GM12892 (cell line): ENCODE measurements around the gene FRS3.
"Not testable (repeated sequence)": the region's sequence is repeated elsewhere in the genome, so short reads cannot be mapped to it uniquely, and the experiment has no call there.

Experiments used
- POLR2A ChIP-seq: IDR thresholded peaks from 2 replicates; pipeline ENCODE4 v1.6.1; 2011; ENCODE audit warnings: low read depth, low read length, control low read depth
- POLR2AphosphoS5 ChIP-seq: IDR thresholded peaks from 2 replicates; pipeline ENCODE4 v1.6.1; 2011; ENCODE audit warnings: low read depth, low read length, control low read depth
- TAF1 ChIP-seq: IDR thresholded peaks from 2 replicates; pipeline ENCODE4 v1.6.1; 2011; ENCODE audit warnings: low read depth, mild to moderate bottlenecking, control low read depth, low read length, borderline replicate concordance

- TF ChIP-seq POLR2A, TAF1, POLR2AphosphoS5: not testable (repeated sequence)
These were observed 32.2 kb upstream of the FRS3 start for GRCh38 chr6:41811946-41812345.
